Endodermal cell (in vitro differentiated cells): ENCODE data around the gene CHKB. TPM values are rescaled to one million over a fixed set of nuclear protein-coding genes. Genes with fewer than 3 reads are reported as not detected.

Source experiments
- DNase-seq: peaks from one replicate; pipeline ENCODE4 v3.0.0-alpha.2; 2017
- H3K27ac ChIP-seq: 2 replicates; pipeline ENCODE4 v1.5.1; 2013; ENCODE audit warnings: mild to moderate bottlenecking, low read depth, low read length, moderate library complexity
- H3K27me3 ChIP-seq: 2 replicates; pipeline ENCODE4 v1.6.1; 2013; ENCODE audit warnings: mild to moderate bottlenecking, low read length, moderate library complexity; ENCODE audit not compliant: insufficient read depth, control insufficient read depth, poor library complexity, severe bottlenecking
- H3K36me3 ChIP-seq: 2 replicates; pipeline ENCODE4 v1.7.0; 2013; ENCODE audit warnings: mild to moderate bottlenecking, low read length, moderate library complexity; ENCODE audit not compliant: control insufficient read depth, insufficient read depth
- H3K4me1 ChIP-seq: one replicate; pipeline ENCODE4 v1.7.0; 2013; ENCODE audit warnings: low read length; ENCODE audit not compliant: control insufficient read depth, insufficient read depth
- H3K4me3 ChIP-seq: 2 replicates; pipeline ENCODE4 v1.5.1; 2013; ENCODE audit warnings: mild to moderate bottlenecking, low read length, moderate library complexity
- H3K9ac ChIP-seq: 2 replicates; pipeline ENCODE4 v1.6.1; 2013; ENCODE audit warnings: mild to moderate bottlenecking, low read length, moderate library complexity; ENCODE audit not compliant: poor library complexity, severe bottlenecking; ENCODE audit errors: extremely low read depth
- H3K9me3 ChIP-seq: 2 replicates; pipeline ENCODE4 v1.6.1; 2013; ENCODE audit warnings: mild to moderate bottlenecking, low read length, moderate library complexity; ENCODE audit not compliant: control insufficient read depth
- H3K27ac Mint-ChIP-seq: 2 replicates; pipeline ENCODE4 v1.8.0; 2020; ENCODE audit warnings: mixed read lengths
- H3K27me3 Mint-ChIP-seq: 2 replicates; pipeline ENCODE4 v1.8.0; 2021; ENCODE audit warnings: mild to moderate bottlenecking, mixed read lengths; ENCODE audit not compliant: insufficient read depth
- H3K36me3 Mint-ChIP-seq: 2 replicates; pipeline ENCODE4 v1.8.0; 2020; ENCODE audit warnings: low read depth, mixed read lengths
- H3K4me1 Mint-ChIP-seq: 2 replicates; pipeline ENCODE4 v1.8.0; 2020; ENCODE audit warnings: mixed read lengths
- H3K4me3 Mint-ChIP-seq: 2 replicates; pipeline ENCODE4 v1.8.0; 2020; ENCODE audit warnings: mild to moderate bottlenecking, moderate library complexity, mixed read lengths
- H3K9me3 Mint-ChIP-seq: 2 replicates; pipeline ENCODE4 v1.8.0; 2020; ENCODE audit warnings: mild to moderate bottlenecking, mixed read lengths
- whole genome bisulfite sequencing, 2 experiments: methylation state at CpG; one replicate each; pipeline versions ENCODE4 v1.1.5 to v1.1.7; 2013; ENCODE audit warnings: missing lambda C conversion rate in 2 of 2, mixed read lengths in 1 of 2; ENCODE audit not compliant: insufficient coverage in 1 of 2, insufficient read length in 1 of 2; 5-methylcytosine and 5-hydroxymethylcytosine counted together
- total RNA-seq, 2 donors: library from RNA; stranded (reverse); fragmentation: NEBNext Ultra II Directional in 1 of 2; extraction: Animal tissue kit (Norgen Biotek cat#: 25700) in 1 of 2; gene quantifications; 2 replicates in 1 of 2; 3 replicates in 1 of 2; pipeline ENCODE4 v1.2.1, GENCODE V29; 2021
- TF ChIP-seq, protein P1 (sequence below): fragments of 200-600 bp; sonication (generic); conservative IDR thresholded peaks from 2 replicates; pipeline ENCODE4 v1.5.0; 2021; ENCODE audit warnings: antibody characterized with exemption, mild to moderate bottlenecking

Gene CHKB
- total RNA-seq, 2 donors from 2014 or later = 108 TPM

DNA sequence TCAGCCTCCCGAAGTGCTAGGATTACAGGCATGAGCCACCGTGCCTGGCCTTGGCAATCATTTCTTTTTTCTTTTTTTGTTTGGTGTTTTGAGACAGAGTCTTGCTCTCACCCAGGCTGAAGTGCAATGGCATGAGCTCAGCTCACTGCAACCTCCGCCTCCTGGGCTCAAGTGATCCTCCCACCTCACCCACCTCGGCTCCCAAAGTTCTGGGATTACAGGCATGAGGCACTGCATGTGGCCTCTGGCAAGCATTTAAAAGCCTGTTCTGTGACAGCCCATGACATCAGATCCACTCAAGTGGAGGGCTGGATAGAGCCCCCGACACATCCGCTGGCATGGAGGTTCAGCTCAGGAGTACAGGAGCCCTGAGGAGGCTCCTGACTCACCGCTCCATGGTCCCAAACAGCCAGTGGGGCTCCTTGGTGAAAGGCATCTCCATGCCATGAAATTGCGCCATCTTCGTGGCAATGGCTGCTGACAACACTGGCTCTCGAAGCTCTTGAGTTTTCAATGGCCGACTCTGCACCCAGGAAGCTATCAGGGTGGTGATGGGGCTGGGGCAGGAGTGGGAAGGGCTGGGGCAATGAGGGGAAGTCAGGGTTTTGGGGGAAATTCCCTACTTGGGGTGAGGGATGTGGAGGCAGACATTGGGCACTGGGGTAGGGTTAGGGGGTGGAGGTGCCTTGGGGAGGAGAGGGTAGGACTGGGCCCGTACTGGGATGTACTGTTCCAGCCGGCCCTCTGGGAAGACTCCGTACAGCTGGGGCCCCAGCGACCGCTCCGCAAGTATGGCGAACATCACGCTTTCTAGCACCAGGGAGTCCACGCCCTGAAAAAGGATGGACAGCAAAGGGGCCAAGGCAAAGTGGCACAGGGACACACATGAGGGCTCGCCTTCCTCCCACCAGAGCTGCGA, 1.4 kb downstream of the CHKB start:
- WGBS, 2 experiments = 95 to 98% methylated on average over 20 to 22 of the region's 22 CpGs
- H3K4me3 ChIP-seq = peak overlapping the region; percentile 93
- no peaks in the 10 kb centered on the region for H3K9me3 Mint-ChIP-seq
- H3K4me3 Mint-ChIP-seq = peak overlapping the region; percentile 72
- H3K4me1 ChIP-seq = peaks cover 6% of the 10 kb centered on the region
- TF ChIP-seq, protein P1, sequence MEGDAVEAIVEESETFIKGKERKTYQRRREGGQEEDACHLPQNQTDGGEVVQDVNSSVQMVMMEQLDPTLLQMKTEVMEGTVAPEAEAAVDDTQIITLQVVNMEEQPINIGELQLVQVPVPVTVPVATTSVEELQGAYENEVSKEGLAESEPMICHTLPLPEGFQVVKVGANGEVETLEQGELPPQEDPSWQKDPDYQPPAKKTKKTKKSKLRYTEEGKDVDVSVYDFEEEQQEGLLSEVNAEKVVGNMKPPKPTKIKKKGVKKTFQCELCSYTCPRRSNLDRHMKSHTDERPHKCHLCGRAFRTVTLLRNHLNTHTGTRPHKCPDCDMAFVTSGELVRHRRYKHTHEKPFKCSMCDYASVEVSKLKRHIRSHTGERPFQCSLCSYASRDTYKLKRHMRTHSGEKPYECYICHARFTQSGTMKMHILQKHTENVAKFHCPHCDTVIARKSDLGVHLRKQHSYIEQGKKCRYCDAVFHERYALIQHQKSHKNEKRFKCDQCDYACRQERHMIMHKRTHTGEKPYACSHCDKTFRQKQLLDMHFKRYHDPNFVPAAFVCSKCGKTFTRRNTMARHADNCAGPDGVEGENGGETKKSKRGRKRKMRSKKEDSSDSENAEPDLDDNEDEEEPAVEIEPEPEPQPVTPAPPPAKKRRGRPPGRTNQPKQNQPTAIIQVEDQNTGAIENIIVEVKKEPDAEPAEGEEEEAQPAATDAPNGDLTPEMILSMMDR = no peak
- H3K9ac ChIP-seq = peak overlapping the region; percentile 75
- H3K27ac Mint-ChIP-seq = peak overlapping the region; percentile 58
- no peaks in the 10 kb centered on the region for H3K27me3 ChIP-seq
- H3K27me3 Mint-ChIP-seq = peaks cover 9% of the 10 kb centered on the region
- H3K9me3 ChIP-seq = no peaks in the 10 kb centered on the region
- DNase-seq = no peak
- H3K36me3 ChIP-seq = peaks cover 25% of the 10 kb centered on the region
- peaks cover 12% of the 10 kb centered on the region for H3K4me1 Mint-ChIP-seq
- no peak overlapping the region for H3K27ac ChIP-seq
- peaks cover 15% of the 10 kb centered on the region for H3K36me3 Mint-ChIP-seq

DNA sequence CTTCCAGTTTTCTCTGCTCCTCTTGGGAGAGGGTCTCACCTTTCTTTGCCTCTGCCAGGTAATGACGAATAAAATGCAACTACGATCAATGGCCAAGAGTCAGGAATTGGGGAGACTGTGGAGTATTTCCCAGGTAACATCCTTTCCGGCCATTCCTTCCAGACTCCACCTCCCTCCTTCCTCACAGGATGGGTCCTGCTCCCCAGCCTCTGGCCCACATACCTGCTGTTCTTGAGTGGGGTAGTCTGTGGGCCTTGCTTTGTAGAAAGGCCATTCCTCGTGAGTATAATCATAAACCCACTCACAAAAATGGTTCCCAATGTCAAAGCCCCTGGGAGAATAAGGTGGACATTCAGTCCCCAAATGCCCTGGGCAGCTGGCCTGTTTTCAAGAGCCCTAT, 2.9 kb downstream of the CHKB start:
- Mint-ChIP-seq H3K9me3 (no peaks in the 10 kb centered on the region), H3K27ac (peak overlapping the region; percentile 7), H3K36me3 (peaks cover 26% of the 10 kb centered on the region), H3K4me1 (peaks cover 10% of the 10 kb centered on the region), H3K4me3 (no peak overlapping the region), H3K27me3 (no peaks in the 10 kb centered on the region)
- Histone ChIP-seq H3K36me3 (peaks cover 34% of the 10 kb centered on the region), H3K4me1 (peaks cover 6% of the 10 kb centered on the region), H3K27me3 (no peaks in the 10 kb centered on the region), H3K27ac (no peak overlapping the region), H3K9ac (no peak overlapping the region), H3K9me3 (no peaks in the 10 kb centered on the region), H3K4me3 (no peak overlapping the region)
- DNase-seq = no peak
- TF ChIP-seq, protein P1 = no peak
- WGBS, 2 experiments = 86 to 100% methylated on average over 2 to 4 of the region's 4 CpGs

DNA sequence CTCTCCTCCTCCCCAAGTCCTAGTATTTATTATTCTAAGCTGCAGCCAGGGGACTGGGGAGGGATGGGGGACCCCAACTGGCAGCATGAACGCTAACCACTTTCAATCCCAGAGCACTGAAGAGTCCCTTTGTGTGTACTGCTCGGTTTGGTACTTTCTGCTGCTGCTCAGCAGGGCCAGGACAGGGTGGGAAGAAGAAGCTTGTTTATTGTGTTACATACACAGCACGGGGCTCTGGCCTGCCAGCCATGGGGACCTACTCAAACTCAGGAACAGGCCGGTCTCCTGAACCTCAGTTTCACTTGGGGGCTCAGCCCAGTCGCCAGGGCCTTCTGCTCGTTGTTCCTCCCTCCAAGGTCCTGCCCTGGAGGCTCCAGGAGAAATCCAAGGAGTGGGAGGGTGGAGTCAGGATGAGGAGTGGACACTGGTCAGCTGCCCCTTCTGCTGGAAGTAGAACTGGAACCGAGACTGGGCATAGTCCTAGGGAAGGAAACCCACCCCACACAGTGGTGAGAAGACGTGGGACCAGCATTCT, 3.8 kb downstream of the CHKB start:
- H3K9ac ChIP-seq = no peak overlapping the region
- DNase-seq = no peak
- H3K36me3 Mint-ChIP-seq = peaks cover 26% of the 10 kb centered on the region
- H3K9me3 ChIP-seq = no peaks in the 10 kb centered on the region
- H3K4me1 ChIP-seq = peaks cover 3% of the 10 kb centered on the region
- H3K9me3 Mint-ChIP-seq = no peaks in the 10 kb centered on the region
- peaks cover 6% of the 10 kb centered on the region for H3K4me1 Mint-ChIP-seq
- H3K27me3 ChIP-seq = no peaks in the 10 kb centered on the region
- H3K27me3 Mint-ChIP-seq = no peaks in the 10 kb centered on the region
- no peak overlapping the region for H3K27ac ChIP-seq
- H3K36me3 ChIP-seq = peaks cover 43% of the 10 kb centered on the region
- H3K4me3 Mint-ChIP-seq = no peak overlapping the region
- no peak overlapping the region for H3K4me3 ChIP-seq
- TF ChIP-seq, protein P1 = no peak
- WGBS, 2 experiments = 95% methylated on average over 5 to 8 of the region's 8 CpGs
- H3K27ac Mint-ChIP-seq = no peak overlapping the region
